Tibial artery (tissue), 4 donors: ENCODE data around the gene CRAMP1.

Experiments used
- DNase-seq, 2 donors: peaks; one replicate each; pipeline ENCODE4 v3.0.0-alpha.2; 2019
- H3K27ac ChIP-seq, 2 donors: fragments of 200-600 bp; sonication (generic) in 1 of 2; 1 replicate in 1 of 2; 2 replicates in 1 of 2; pipeline ENCODE4 v1.5.1; 2018 to 2019; ENCODE audit warnings: mild to moderate bottlenecking in 1 of 2
- H3K27me3 ChIP-seq, 2 donors: fragments of 200-600 bp; sonication (generic) in 1 of 2; one replicate each; pipeline versions ENCODE4 v1.5.1 to v1.6.0; 2016 to 2019
- H3K36me3 ChIP-seq, 3 donors: fragments of 200-600 bp; sonication (generic) in 2 of 3; one replicate each; pipeline ENCODE4 v1.5.1; 2016 to 2019; ENCODE audit warnings: mild to moderate bottlenecking in 2 of 3
- H3K4me1 ChIP-seq, 4 donors: fragments of 200-600 bp; sonication (generic) in 2 of 4; 1 replicate in 3 of 4; 2 replicates in 1 of 4; pipeline ENCODE4 v1.5.1; 2016 to 2019
- H3K4me3 ChIP-seq, 2 donors: fragments of 200-600 bp; sonication (generic) in 1 of 2; 1 replicate in 1 of 2; 2 replicates in 1 of 2; pipeline ENCODE4 v1.5.1; 2018 to 2019; ENCODE audit warnings: mild to moderate bottlenecking in 2 of 2
- H3K9me3 ChIP-seq, 3 donors: fragments of 200-600 bp; sonication (generic) in 1 of 3; one replicate each; pipeline ENCODE4 v1.5.1; 2016 to 2019
- intact Hi-C: fragments of 100-400 bp; cut with DNase I; formaldehyde crosslinking; loops from one replicate; pipeline ENCODE4 v1.15.0; 2023; ENCODE audit warnings: low total_unique reads
- TF ChIP-seq, protein P1 (sequence below), 2 experiments: fragments of 200-600 bp in 1 of 2; fragments of 450-650 bp in 1 of 2; IDR thresholded peaks; one replicate each; pipeline ENCODE4 v1.5.1; 2017 to 2019; ENCODE audit warnings: antibody characterized with exemption in 2 of 2, mild to moderate bottlenecking in 1 of 2, moderate library complexity in 1 of 2

CRAMP1 gene

GRCh38 chr16:1651094-1651973 lies 39.2 kb downstream of the CRAMP1 start:
- no peaks in the 10 kb centered on the region for H3K9me3 ChIP-seq
- peaks cover 23 to 62% (median 49%) of the 10 kb centered on the region in 3 donors for H3K36me3 ChIP-seq
- DNase-seq: no peak
- TF ChIP-seq, protein P1, sequence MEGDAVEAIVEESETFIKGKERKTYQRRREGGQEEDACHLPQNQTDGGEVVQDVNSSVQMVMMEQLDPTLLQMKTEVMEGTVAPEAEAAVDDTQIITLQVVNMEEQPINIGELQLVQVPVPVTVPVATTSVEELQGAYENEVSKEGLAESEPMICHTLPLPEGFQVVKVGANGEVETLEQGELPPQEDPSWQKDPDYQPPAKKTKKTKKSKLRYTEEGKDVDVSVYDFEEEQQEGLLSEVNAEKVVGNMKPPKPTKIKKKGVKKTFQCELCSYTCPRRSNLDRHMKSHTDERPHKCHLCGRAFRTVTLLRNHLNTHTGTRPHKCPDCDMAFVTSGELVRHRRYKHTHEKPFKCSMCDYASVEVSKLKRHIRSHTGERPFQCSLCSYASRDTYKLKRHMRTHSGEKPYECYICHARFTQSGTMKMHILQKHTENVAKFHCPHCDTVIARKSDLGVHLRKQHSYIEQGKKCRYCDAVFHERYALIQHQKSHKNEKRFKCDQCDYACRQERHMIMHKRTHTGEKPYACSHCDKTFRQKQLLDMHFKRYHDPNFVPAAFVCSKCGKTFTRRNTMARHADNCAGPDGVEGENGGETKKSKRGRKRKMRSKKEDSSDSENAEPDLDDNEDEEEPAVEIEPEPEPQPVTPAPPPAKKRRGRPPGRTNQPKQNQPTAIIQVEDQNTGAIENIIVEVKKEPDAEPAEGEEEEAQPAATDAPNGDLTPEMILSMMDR (IDR thresholded peaks at IDR 0.05): no peak
- no peaks in the 10 kb centered on the region for H3K27me3 ChIP-seq
- H3K4me3 ChIP-seq: no peak overlapping the region
- peaks cover 0 to 3% (median 0%) of the 10 kb centered on the region in 4 donors for H3K4me1 ChIP-seq
- no peak overlapping the region for H3K27ac ChIP-seq
- intact Hi-C loops: no loop called here

GRCh38 chr16:1651974-1652312 lies 39.8 kb downstream of the CRAMP1 start:
- H3K9me3 ChIP-seq: no peaks in the 10 kb centered on the region
- intact Hi-C loops: no loop called here
- DNase-seq: no peak
- TF ChIP-seq, protein P1 (IDR thresholded peaks at IDR 0.05): no peak
- no peak overlapping the region for H3K4me3 ChIP-seq
- H3K27me3 ChIP-seq: no peaks in the 10 kb centered on the region
- no peak overlapping the region for H3K27ac ChIP-seq
- H3K36me3 ChIP-seq: peaks cover 29 to 62% (median 51%) of the 10 kb centered on the region in 3 donors
- peaks cover 0 to 3% (median 0%) of the 10 kb centered on the region in 4 donors for H3K4me1 ChIP-seq

DNA sequence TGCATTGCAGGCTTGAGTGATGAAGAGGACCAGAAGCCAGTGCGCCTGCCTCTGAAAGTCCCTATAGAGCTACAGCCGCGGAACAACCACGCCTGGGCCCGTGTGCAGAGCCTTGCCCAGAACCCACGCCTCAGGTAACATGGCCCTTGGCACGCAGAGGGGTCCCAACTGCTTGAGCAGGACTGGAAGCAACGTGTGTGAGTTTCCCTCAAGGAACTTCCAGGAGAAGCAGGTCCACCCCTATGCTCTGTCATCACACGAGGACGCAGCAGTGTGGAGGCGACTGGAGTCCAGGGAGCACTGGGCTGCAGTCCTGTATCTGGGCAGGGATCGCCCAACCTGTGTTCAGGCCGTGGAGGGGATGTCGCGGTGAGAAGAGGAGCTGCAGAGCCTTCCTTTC lies 40.9 kb downstream of the CRAMP1 start:
- intact Hi-C loops: no loop called here
- Histone ChIP-seq H3K27ac (no peak overlapping the region), H3K4me3 (no peak overlapping the region), H3K4me1 (peaks cover 0 to 3% (median 0%) of the 10 kb centered on the region in 4 donors), H3K9me3 (no peaks in the 10 kb centered on the region), H3K27me3 (no peaks in the 10 kb centered on the region), H3K36me3 (peaks cover 34 to 62% (median 62%) of the 10 kb centered on the region in 3 donors)
- no peak for DNase-seq
- TF ChIP-seq, protein P1 (IDR thresholded peaks at IDR 0.05): no peak

DNA sequence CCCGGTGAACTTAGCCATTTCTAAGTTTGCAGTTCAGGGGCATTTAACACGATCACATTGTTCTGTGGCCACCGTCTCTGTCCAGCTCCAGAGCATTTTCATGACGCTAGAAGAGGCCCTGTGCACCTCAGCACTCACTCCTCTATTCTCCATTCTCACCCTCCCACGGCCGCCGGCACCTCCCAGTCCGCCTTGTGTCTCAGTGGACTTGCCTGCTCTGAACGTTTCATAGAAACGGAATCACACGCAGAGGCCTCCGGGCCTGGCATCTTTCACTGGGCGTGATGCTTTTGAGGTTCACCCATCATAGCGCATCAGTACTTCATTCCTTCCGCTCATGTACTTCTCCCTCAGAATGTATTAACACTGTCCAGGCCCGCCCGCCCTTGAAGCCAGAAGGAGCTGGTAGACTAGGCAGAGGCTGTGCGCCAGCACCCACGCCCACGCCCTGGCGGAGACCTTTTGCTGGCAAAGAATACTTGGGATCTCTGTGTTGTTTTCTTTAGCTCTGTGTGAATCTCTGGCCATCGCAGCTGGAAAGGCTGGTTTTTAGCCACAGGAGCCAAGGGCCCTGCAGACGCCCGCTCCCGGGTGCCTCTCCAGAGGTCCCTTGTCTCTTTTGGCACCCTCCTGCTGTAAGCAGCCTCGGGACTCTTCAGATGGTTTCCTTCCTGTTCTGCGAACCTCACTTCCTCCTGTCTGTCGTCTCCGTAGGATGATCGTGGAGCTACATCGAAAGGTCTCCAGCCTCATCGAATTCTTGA lies 42.5 kb downstream of the CRAMP1 start:
- intact Hi-C loops: no loop called here
- no peak for DNase-seq
- Histone ChIP-seq H3K27me3 (no peaks in the 10 kb centered on the region), H3K4me1 (peaks cover 0 to 3% (median 0%) of the 10 kb centered on the region in 4 donors), H3K4me3 (no peak overlapping the region), H3K27ac (no peak overlapping the region), H3K36me3 (peaks cover 34 to 75% (median 74%) of the 10 kb centered on the region in 3 donors), H3K9me3 (no peaks in the 10 kb centered on the region)
- TF ChIP-seq, protein P1 (IDR thresholded peaks at IDR 0.05): no peak

DNA sequence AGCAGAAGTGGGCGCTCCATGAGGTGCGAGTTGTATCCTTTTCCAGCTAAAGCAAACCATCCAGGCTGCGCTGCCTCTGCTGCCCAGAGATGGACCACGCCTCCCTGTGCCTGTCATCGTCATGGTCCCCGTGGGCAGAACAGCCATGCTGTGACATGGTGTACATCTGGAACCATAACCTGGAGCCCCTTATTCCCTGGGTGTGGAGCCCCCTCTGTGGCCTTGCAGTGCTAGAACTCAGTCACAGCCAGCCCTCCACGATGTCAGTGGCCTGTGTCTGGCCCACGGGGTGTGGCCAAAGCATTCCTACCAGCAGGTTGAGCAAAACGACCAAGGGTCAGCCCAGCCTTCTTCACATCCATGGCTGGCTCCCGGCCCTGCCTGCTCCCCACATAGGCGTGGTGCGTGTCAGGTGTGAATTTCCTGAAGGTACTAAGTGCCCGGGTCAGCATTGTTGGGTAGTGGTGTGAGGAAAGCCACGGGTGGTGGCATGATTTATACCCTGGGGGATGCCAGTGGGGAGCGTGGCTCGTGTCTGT lies 43.2 kb downstream of the CRAMP1 start:
- Histone ChIP-seq H3K4me3 (no peak overlapping the region), H3K9me3 (no peaks in the 10 kb centered on the region), H3K36me3 (peaks cover 39 to 81% (median 81%) of the 10 kb centered on the region in 3 donors), H3K4me1 (peaks cover 0 to 3% (median 0%) of the 10 kb centered on the region in 4 donors), H3K27me3 (no peaks in the 10 kb centered on the region), H3K27ac (no peak overlapping the region)
- intact Hi-C loops: no loop called here
- no peak for DNase-seq
- TF ChIP-seq, protein P1 (IDR thresholded peaks at IDR 0.05): no peak
